Measurements from ENCODE around the gene EME2. TPM values are rescaled to one million over a fixed set of nuclear protein-coding genes. Genes with fewer than 3 reads are reported as not detected.
A peak's percentile ranks its signal among the peaks of the same experiment; 100 is the strongest.

EME2 gene
- total and polyA plus RNA-seq, 8 donors = 7.0 to 25.3 (median 9.3) TPM

DNA sequence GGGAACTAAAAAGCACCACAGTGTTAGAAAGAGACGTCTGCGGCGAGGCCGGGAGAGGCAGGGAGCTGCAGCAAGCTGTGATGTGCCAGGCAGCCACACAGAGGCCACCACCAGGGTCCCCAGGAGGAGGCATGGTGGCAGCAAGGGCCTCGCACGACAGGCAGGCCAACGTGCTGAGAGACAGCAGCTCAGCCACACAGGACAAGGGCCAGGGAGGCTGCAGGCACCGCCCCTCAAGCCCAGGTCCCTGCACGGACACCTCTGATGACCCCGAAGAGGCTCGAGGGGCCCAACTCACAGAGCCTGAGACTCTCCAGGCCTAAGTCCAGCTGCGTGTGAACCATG, 48.3 kb downstream of the EME2 start:
- Histone ChIP-seq H3K4me1 (peaks cover 5 to 17% of the 10 kb centered on the region in 2 donors), H3K4me3 (no peak overlapping the region), H3K9me3 (no peaks in the 10 kb centered on the region), H3K27me3 (no peaks in the 10 kb centered on the region), H3K27ac (no peak overlapping the region), H3K36me3 (peaks cover 0 to 67% of the 10 kb centered on the region in 2 donors)
- no peak for TF ChIP-seq CTCF (IDR thresholded peaks at IDR 0.05)
- ATAC-seq = no peak
- intact Hi-C loops (cut with DNase I) = no loop called here
- DNase-seq = no peak

DNA sequence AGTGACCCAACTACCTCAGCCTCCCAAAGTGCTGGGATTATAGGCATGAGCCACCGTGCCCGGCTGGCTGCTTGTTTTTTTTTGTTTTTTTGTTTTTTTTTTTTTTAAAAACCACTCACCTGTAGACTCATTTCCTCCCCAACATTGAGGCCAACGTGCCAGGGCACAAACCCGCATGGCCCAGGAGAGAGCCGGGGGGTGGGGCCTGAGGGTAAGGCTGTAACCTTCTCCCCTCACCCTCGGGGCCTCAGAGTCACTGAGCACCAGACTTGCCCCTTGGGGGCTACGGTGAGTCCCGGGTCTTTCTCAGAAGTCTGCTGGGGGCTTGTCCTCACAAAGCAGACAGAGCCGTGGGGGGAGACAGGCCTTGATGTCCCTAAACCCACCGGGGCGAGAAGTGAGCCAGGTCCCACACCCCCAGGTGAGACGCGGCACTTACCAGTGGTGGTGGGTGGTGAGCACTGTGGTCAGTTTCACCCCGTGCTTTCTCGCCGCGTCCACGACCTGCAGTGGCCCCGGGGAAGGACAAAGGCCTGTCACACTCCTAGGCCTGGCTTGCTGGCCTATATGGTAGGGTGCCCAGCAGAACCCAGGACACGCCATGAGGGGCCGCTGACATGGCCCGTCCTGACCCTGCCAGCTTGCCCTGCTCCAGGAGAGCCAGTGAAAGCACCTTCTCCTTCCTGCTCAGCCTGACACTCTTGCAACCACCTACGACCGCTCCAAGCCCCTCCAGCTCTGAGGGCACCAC, 49.4 kb downstream of the EME2 start:
- no peak overlapping the region for H3K4me3 ChIP-seq
- no peak overlapping the region for H3K27ac ChIP-seq
- H3K4me1 ChIP-seq = peaks cover 5 to 19% of the 10 kb centered on the region in 2 donors
- intact Hi-C loops (cut with DNase I) = no loop called here
- TF ChIP-seq CTCF (IDR thresholded peaks at IDR 0.05) = no peak
- no peak for ATAC-seq
- H3K27me3 ChIP-seq = no peaks in the 10 kb centered on the region
- H3K9me3 ChIP-seq = no peaks in the 10 kb centered on the region
- no peak for DNase-seq
- peaks cover 0 to 56% of the 10 kb centered on the region in 2 donors for H3K36me3 ChIP-seq

DNA sequence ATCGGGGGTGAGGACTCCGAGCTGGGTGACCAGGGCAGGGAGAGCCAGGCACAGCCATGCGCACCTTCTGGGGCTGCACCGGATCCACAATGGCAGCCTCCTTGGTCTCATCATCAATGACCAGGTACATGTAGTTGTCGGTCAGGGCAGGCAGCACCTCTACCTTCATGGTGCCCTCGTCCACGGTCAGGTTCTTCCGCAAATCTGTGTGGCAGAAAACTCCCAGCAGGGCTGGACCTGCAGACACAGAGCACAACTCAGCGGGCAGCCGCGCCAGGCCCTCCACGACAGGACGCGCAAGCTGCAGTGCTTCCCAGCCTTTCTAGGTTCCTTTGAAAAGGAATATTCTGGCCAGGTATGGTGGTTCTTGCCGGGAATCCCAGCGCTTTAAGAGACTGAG, 50.2 kb downstream of the EME2 start:
- no peak overlapping the region for H3K27ac ChIP-seq
- ATAC-seq (no peak), DNase-seq (no peak)
- intact Hi-C loops (cut with DNase I) = no loop called here
- TF ChIP-seq CTCF (IDR thresholded peaks at IDR 0.05) = no peak
- no peak overlapping the region for H3K4me3 ChIP-seq
- H3K36me3 ChIP-seq = peaks cover 0 to 48% of the 10 kb centered on the region in 2 donors
- no peaks in the 10 kb centered on the region for H3K27me3 ChIP-seq
- no peaks in the 10 kb centered on the region for H3K9me3 ChIP-seq
- peaks cover 6 to 22% of the 10 kb centered on the region in 2 donors for H3K4me1 ChIP-seq

- Histone ChIP-seq H3K27me3 (no peaks in the 10 kb centered on the region), H3K4me3 (no peak overlapping the region), H3K4me1 (peaks cover 15 to 33% of the 10 kb centered on the region in 2 donors), H3K9me3 (no peaks in the 10 kb centered on the region), H3K36me3 (peaks cover 0 to 41% of the 10 kb centered on the region in 2 donors), H3K27ac (no peak overlapping the region)
- ATAC-seq (no peak), DNase-seq (peak in 1 of 4 donors; percentile 47)
- intact Hi-C loops (cut with DNase I) = no loop called here
- no peak for TF ChIP-seq CTCF (IDR thresholded peaks at IDR 0.05)
These were observed 51.2 kb downstream of the EME2 start for GRCh38 chr16:1823821-1824220.

DNA sequence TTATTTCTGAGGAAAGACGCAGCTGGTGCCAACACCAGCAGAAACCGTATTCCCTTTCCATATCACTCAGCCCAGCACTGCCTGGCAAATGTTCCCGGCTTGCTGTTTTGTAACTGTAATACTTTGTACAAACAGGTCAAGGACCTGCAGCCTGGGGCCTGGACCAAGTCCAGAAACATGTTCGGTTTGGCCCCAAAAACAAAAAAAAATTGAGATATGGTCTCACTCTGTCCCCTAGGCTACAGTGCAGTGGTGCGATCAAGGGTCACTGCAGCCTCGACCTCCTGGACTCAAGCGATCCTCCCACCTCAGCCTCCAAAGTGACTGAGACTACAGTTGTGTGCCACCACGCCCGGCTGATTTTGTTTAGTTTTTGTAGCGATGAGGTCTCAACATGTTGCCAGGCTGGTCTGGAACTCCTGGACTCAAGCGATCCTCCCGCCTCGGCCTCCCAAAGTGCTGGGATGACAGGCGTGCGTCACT, 52.8 kb downstream of the EME2 start:
- DNase-seq (no peak), ATAC-seq (no peak)
- intact Hi-C loops (cut with DNase I) = no loop called here
- H3K4me3 ChIP-seq = peak overlapping the region; percentile 80 to 93
- no peaks in the 10 kb centered on the region for H3K9me3 ChIP-seq
- peaks cover 20 to 49% of the 10 kb centered on the region in 2 donors for H3K4me1 ChIP-seq
- peak overlapping the region in 1 of 2 donors; percentile 91 for H3K27ac ChIP-seq
- no peaks in the 10 kb centered on the region for H3K27me3 ChIP-seq
- TF ChIP-seq CTCF (IDR thresholded peaks at IDR 0.05) = no peak
- H3K36me3 ChIP-seq = peaks cover 0 to 25% of the 10 kb centered on the region in 2 donors

Small RNAs within 50 kb of the gene (microRNA-seq; reads per million reads assigned to microRNA genes)
- gene MIR3177 = 1.2 to 1.8 reads per million in 2 donors

Other genes starting within 250 kb of the EME2 start
- 10 to 100 TPM; 26.6 to 28.7 TPM for gene TMEM204, start 239.1 kb upstream of the EME2 start, total RNA-seq
- 10 to 100 TPM; 15.4 to 20.6 (median 19.0) TPM for gene TMEM204, start 239.1 kb upstream of the EME2 start, polyA plus RNA-seq (ENCODE audit: insufficient read length in 6 of 6)
- gene IFT140, start 160.7 kb upstream of the EME2 start, total RNA-seq = 10 to 100 TPM; 26.0 to 34.8 TPM
- gene IFT140, start 160.7 kb upstream of the EME2 start, polyA plus RNA-seq (ENCODE audit: insufficient read length in 6 of 6) = 10 to 100 TPM; 30.9 to 36.0 (median 33.2) TPM
- gene CRAMP1, start 160.4 kb upstream of the EME2 start, total RNA-seq = 10 to 100 TPM; 17.3 to 18.9 TPM
- 10 to 100 TPM; 25.9 to 33.0 (median 26.9) TPM for gene CRAMP1, start 160.4 kb upstream of the EME2 start, polyA plus RNA-seq (ENCODE audit: insufficient read length in 6 of 6)
- gene JPT2, start 94.5 kb upstream of the EME2 start, total RNA-seq = 10 to 100 TPM; 72.2 to 72.3 TPM
- 10 to 100 TPM; 64.8 to 79.5 (median 72.4) TPM for gene JPT2, start 94.5 kb upstream of the EME2 start, polyA plus RNA-seq (ENCODE audit: insufficient read length in 6 of 6)
- 10 to 100 TPM; 51.7 to 66.0 TPM for gene MAPK8IP3, start 66.6 kb upstream of the EME2 start, total RNA-seq
- 10 to 100 TPM; 48.1 to 85.9 (median 71.8) TPM for gene MAPK8IP3, start 66.6 kb upstream of the EME2 start, polyA plus RNA-seq (ENCODE audit: insufficient read length in 6 of 6)
- 10 to 100 TPM; 54.6 to 62.9 TPM for gene NME3, start 1.3 kb upstream of the EME2 start, total RNA-seq
- gene NME3, start 1.3 kb upstream of the EME2 start, polyA plus RNA-seq (ENCODE audit: insufficient read length in 6 of 6) = 10 to 100 TPM; 19.9 to 43.8 (median 30.2) TPM
- gene MRPS34, start 324 bp downstream of the EME2 start, total RNA-seq = 10 to 100 TPM; 72.5 to 91.5 TPM
- 10 to 100 TPM; 47.5 to 68.9 (median 58.4) TPM for gene MRPS34, start 324 bp downstream of the EME2 start, polyA plus RNA-seq (ENCODE audit: insufficient read length in 6 of 6)
- 10 to 100 TPM; 30.5 to 36.2 TPM for gene SPSB3, start 9.8 kb downstream of the EME2 start, total RNA-seq
- 10 to 100 TPM; 23.6 to 40.0 (median 33.0) TPM for gene SPSB3, start 9.8 kb downstream of the EME2 start, polyA plus RNA-seq (ENCODE audit: insufficient read length in 6 of 6)
- 10 to 100 TPM; 44.0 to 47.9 TPM for gene NUBP2, start 10.2 kb downstream of the EME2 start, total RNA-seq
- 10 to 100 TPM; 32.6 to 56.4 (median 41.0) TPM for gene NUBP2, start 10.2 kb downstream of the EME2 start, polyA plus RNA-seq (ENCODE audit: insufficient read length in 6 of 6)
- 1 to 10 TPM in 1 of 2 donors, under 1 TPM in 1; 0.37 to 2.2 TPM for gene IGFALS, start 20.9 kb downstream of the EME2 start, total RNA-seq
- 1 to 10 TPM; 1.8 to 3.3 (median 2.6) TPM for gene IGFALS, start 20.9 kb downstream of the EME2 start, polyA plus RNA-seq (ENCODE audit: insufficient read length in 6 of 6)
- gene HAGH, start 54.0 kb downstream of the EME2 start, total RNA-seq = 10 to 100 TPM; 47.1 to 62.0 TPM
- gene HAGH, start 54.0 kb downstream of the EME2 start, polyA plus RNA-seq (ENCODE audit: insufficient read length in 6 of 6) = 10 to 100 TPM; 21.0 to 29.9 (median 24.9) TPM
- gene FAHD1, start 54.4 kb downstream of the EME2 start, total RNA-seq = 10 to 100 TPM; 20.9 to 22.4 TPM
- gene FAHD1, start 54.4 kb downstream of the EME2 start, polyA plus RNA-seq (ENCODE audit: insufficient read length in 6 of 6) = 10 to 100 TPM; 17.4 to 23.2 (median 19.0) TPM
- gene MEIOB, start 99.4 kb downstream of the EME2 start, total RNA-seq = not detected
- under 1 TPM; 0.37 to 0.75 (median 0.59) TPM for gene MEIOB, start 99.4 kb downstream of the EME2 start, polyA plus RNA-seq (ENCODE audit: insufficient read length in 6 of 6)
- gene HS3ST6, start 145.6 kb downstream of the EME2 start, total RNA-seq = 1 to 10 TPM in 1 of 2 donors, not detected in 1; 1.4 TPM
- under 1 TPM in 3 of 6 donors, not detected in 3; 0.13 to 0.21 (median 0.15) TPM for gene HS3ST6, start 145.6 kb downstream of the EME2 start, polyA plus RNA-seq (ENCODE audit: insufficient read length in 6 of 6)
- 10 to 100 TPM; 26.1 to 66.7 TPM for gene MSRB1, start 170.4 kb downstream of the EME2 start, total RNA-seq
- gene MSRB1, start 170.4 kb downstream of the EME2 start, polyA plus RNA-seq (ENCODE audit: insufficient read length in 6 of 6) = 10 to 100 TPM in 5 of 6 donors, 1 to 10 TPM in 1; 9.8 to 15.5 (median 14.4) TPM
- gene RPL3L, start 181.9 kb downstream of the EME2 start, total RNA-seq = under 1 TPM in 1 of 2 donors, not detected in 1; 0.13 TPM
- under 1 TPM in 5 of 6 donors, not detected in 1; 0.11 to 0.20 (median 0.16) TPM for gene RPL3L, start 181.9 kb downstream of the EME2 start, polyA plus RNA-seq (ENCODE audit: insufficient read length in 6 of 6)
- 100 to 1,000 TPM in 1 of 2 donors, 10 to 100 TPM in 1; 97.8 to 102 TPM for gene NDUFB10, start 186.7 kb downstream of the EME2 start, total RNA-seq
- 10 to 100 TPM; 77.6 to 96.8 (median 90.0) TPM for gene NDUFB10, start 186.7 kb downstream of the EME2 start, polyA plus RNA-seq (ENCODE audit: insufficient read length in 6 of 6)
- 1,000 to 10,000 TPM; 1,832 to 2,162 TPM for gene RPS2, start 192.0 kb downstream of the EME2 start, total RNA-seq
- gene RPS2, start 192.0 kb downstream of the EME2 start, polyA plus RNA-seq (ENCODE audit: insufficient read length in 6 of 6) = 1,000 to 10,000 TPM; 2,190 to 2,607 (median 2,300) TPM
- gene RNF151, start 194.0 kb downstream of the EME2 start, total RNA-seq = not detected
- gene RNF151, start 194.0 kb downstream of the EME2 start, polyA plus RNA-seq (ENCODE audit: insufficient read length in 6 of 6) = under 1 TPM in 1 of 6 donors, not detected in 5; 0.17 TPM
- 10 to 100 TPM; 25.8 to 30.9 TPM for gene TBL3, start 199.2 kb downstream of the EME2 start, total RNA-seq
- 10 to 100 TPM; 27.2 to 38.8 (median 31.8) TPM for gene TBL3, start 199.2 kb downstream of the EME2 start, polyA plus RNA-seq (ENCODE audit: insufficient read length in 6 of 6)
- 1 to 10 TPM; 4.4 to 5.6 TPM for gene NOXO1, start 208.7 kb downstream of the EME2 start, total RNA-seq
- gene NOXO1, start 208.7 kb downstream of the EME2 start, polyA plus RNA-seq (ENCODE audit: insufficient read length in 6 of 6) = under 1 TPM in 4 of 6 donors, not detected in 2; 0.30 to 0.78 (median 0.46) TPM
- 10 to 100 TPM; 25.8 to 26.1 TPM for gene GFER, start 211.4 kb downstream of the EME2 start, total RNA-seq
- 10 to 100 TPM; 15.7 to 21.5 (median 19.1) TPM for gene GFER, start 211.4 kb downstream of the EME2 start, polyA plus RNA-seq (ENCODE audit: insufficient read length in 6 of 6)
- gene SYNGR3, start 217.2 kb downstream of the EME2 start, total RNA-seq = under 1 TPM; 0.31 to 0.32 TPM
- under 1 TPM; 0.21 to 0.93 (median 0.42) TPM for gene SYNGR3, start 217.2 kb downstream of the EME2 start, polyA plus RNA-seq (ENCODE audit: insufficient read length in 6 of 6)
- 10 to 100 TPM; 31.5 to 45.9 TPM for gene ZNF598, start 237.0 kb downstream of the EME2 start, total RNA-seq
- gene ZNF598, start 237.0 kb downstream of the EME2 start, polyA plus RNA-seq (ENCODE audit: insufficient read length in 6 of 6) = 10 to 100 TPM; 15.2 to 27.8 (median 20.9) TPM
- 1 to 10 TPM in 1 of 2 donors, under 1 TPM in 1; 0.94 to 3.1 TPM for gene NPW, start 247.0 kb downstream of the EME2 start, total RNA-seq
- 1 to 10 TPM; 1.7 to 5.4 (median 2.7) TPM for gene NPW, start 247.0 kb downstream of the EME2 start, polyA plus RNA-seq (ENCODE audit: insufficient read length in 6 of 6)

Measured in left lung (tissue), 10 donors.